HG03342 (cell line): ENCODE measurements around the gene PGM3.

Experiments used
- ATAC-seq: cut with Tn5 transposase; IDR thresholded peaks from one replicate; pipeline ENCODE4 v1.9.1; 2021; ENCODE audit warnings: mild to moderate bottlenecking, moderate library complexity; ENCODE audit not compliant: unreplicated experiment

The PGM3 gene

DNA sequence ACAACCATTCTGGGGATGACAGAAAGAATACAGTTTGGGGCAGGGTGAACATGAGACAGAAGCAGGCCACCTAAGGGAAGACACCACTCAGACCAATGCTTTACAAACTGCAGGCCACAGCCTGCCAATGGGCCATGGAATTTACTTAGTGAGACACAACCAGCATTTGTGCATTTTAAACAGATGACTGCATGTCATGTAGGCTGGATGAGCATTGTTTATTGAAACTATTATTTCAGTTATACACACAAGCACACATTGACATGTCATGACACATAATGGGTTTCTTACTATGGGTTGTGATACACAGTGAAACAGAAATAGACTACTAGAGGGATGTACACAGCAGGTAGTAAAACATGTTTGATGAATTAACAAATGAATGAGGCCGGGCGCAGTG is 8.0 kb downstream of the PGM3 start:
- ATAC-seq = no peak

DNA sequence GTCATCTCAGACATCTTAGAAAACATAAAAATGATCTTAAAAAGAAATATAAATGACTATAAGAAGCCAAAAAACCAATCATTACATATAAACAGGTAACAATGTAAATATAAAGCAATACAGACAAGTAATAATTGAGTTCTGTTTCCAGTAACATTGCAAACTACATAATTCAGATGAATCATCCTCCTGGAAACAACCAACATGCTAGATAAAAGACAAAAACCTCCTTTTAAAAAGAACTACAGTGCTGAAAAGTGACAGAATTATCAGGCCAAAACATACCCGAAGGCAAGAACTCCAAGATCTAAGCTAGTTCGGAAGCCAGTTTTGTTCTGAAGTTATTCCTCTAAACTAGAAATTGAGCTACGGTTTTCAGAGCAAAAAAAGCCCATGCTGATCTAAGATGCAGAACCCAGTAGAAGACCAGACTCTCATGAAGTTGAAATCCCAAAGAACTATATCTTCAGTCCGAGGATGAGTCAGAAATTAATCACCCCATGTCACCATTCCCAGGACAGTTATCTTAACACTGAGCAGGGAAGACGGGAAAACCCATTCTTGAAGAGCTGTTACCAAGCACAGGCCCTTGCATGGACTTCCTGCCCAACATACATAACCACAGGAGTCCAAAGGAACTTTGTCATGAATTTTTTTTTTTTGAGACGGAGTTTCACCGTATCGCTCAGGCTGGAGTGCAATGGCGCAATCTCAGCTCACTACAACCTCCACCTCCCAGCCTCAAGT is 9.8 kb downstream of the PGM3 start:
- no peak for ATAC-seq

DNA sequence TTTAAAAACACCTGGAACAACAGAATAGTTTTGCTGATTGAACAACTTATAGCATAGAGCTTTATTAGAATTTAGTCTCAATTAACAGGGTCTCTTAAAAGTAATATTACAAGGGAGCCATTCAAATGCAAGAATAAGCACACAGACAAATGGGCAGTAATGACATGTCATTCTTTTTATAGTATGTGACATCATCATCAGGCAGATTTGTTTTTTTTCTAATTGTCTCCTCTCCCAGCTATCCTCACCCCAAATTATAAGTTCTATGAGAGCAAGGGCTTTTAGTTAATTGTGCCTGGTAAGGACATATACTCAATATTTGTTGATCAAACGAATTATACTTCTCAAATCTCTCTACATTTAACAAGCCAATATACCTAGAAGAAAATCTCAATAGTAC is 11.0 kb downstream of the PGM3 start:
- no peak for ATAC-seq

DNA sequence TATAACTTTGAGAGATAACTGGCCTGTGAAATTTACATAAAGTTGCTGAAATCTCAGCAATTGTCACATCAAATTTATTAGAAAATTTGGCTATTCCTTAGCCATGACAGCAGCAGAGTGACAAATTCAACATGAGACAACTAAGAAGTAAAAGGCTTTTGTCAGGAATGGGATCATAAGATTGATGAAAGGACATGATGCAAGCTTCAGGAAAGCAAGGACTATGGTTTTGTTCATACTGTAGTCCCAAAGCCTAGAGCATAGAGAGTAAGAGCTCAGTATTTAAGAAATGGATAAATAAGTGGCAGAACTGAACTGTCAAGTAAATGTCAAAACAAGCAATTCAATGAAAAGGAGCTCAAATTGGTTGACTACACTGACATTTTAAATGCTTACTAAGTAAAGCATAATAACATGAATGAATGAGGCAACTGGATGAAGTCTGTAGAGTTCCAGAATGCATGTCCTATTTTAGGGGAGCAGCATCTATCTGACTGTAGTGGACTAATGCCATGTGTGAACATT is 12.6 kb downstream of the PGM3 start:
- no peak for ATAC-seq

DNA sequence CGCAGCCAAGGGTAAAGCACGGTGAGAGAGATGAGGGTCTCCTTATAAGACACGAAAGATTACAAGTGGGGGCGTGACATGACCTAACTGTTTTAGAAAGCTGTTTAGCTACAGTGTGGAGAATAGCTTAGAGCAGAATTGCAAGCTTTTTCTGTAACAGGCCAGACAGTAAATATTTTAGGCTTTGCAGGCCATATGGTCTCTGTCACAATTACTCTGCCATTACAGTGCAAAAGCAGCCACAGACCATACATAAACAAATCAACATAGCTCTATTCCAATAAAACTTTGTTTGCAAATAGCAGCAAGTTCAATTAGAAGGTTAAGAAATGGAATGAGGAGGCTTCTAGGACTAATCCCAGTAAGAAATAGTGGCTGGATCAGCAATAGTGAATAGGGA is 16.8 kb downstream of the PGM3 start:
- no peak for ATAC-seq

DNA sequence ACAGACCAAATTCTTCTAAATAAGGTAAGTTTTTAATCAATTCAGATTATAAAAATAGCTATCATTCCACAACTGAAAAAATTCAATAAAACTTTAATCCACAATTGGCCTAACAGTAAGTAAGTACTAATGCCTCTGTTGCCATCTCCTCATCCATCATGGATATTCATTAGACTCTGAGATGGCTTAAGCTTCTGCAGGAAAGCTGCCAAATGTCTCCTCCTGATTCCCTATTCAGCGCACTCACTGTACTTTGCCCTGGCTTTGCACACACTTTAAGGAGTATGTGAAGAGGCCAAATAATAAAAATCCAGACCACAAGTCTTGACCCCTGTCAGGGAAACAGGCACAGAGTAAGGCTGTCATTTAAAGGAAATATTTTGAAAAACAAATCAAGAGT is 23.6 kb downstream of the PGM3 start:
- ATAC-seq = no peak

DNA sequence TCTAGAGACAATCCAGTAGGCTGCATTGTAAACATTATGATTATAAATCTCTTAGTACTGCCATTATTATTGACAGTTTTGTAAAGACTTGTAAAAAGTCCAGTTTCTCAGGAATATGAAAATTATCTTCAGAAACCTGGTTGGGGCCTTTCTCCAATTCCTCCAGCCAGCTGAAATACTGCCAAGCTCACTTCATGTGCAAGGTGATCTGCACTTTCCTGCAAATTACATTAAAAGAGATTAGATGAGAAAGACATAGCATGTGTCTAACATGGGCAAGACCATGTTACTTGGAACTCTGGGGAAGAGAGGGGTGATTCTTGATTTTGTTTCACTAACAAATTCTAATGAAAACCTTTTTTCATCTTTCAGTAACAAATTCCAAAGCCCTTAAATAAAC is 24.0 kb downstream of the PGM3 start:
- ATAC-seq = no peak

DNA sequence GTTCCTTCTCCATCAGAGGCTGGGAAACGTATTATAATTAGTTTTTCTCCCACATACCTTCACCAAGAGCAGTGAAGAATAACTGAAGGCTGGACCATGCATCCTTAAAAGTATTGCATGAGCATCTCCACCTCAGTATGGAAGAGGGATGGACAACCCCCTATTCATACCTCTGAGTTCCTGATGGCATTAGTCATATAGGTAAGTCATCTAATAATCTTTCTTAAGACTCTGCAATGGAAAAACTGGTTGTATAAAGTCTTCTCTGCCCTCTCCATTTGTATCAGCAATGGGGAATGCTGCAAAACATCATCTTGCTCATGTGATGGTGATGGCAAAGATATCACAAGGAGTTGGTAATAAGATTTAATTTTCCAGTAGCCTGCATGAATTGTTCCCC is 24.5 kb downstream of the PGM3 start:
- ATAC-seq = no peak

DNA sequence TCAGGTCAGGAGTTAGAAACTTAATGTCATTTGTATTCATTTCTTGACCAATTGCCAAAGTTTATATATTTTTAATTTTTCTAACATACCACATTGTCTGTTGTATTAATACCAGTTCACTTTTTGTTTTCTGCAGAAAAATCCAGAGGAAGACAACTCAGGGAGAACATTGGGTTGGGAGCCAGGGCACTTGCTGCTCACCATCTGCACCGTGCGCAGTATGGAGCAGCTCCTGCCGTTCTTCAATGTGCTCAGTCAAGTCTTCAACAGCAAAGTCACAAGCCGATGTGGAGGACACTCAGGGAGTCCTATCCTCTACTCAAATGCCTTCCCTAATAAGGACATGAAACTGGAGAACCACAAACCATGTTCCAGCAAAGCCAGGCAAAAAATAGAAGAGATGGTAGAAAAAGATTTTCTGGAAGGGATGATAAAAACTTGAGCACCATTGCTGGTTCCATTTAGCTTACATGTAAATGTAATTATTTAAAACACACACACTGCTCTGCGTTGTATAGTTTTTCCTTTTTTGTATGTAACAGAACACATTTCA is 25.3 kb downstream of the PGM3 start:
- no peak for ATAC-seq

DNA sequence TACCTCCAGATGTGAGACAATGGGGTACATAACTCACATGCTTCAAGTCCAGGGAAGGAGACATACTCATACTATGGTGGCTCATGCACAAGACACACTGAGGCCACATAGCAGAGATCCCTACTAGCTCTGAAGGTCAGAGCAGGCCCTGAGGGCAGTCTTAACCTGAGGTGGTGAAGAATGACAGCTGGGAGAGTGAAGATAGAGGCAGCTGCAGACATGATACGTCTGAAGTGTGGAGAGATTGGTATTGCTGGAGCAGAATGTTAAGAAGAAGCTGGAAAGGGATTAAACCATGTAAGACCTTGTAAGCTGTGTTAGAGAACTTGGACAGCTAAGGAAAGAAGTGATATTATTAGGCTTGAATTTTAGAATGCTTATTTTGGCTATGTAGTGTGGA is 32.9 kb downstream of the PGM3 start:
- ATAC-seq = no peak

DNA sequence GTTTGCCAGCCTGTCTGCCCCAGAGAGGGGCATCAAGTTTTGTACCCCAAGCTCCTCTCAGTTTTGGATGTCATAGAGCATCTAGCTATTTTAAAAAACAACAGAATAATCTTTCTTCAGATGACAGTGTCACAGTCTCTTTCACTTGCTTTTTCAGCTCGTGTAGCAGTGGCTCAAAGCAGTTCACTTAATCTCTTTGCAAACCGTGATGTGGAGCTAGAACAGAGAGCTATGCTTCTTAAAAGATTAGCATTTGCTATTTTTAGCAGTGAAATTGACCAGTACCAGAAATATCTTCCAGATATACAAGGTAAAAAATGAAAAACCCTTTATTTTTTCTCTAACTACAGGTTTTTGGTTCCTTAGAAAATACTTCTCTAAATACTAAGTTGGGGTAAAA is 37.3 kb downstream of the PGM3 start:
- no peak for ATAC-seq

DNA sequence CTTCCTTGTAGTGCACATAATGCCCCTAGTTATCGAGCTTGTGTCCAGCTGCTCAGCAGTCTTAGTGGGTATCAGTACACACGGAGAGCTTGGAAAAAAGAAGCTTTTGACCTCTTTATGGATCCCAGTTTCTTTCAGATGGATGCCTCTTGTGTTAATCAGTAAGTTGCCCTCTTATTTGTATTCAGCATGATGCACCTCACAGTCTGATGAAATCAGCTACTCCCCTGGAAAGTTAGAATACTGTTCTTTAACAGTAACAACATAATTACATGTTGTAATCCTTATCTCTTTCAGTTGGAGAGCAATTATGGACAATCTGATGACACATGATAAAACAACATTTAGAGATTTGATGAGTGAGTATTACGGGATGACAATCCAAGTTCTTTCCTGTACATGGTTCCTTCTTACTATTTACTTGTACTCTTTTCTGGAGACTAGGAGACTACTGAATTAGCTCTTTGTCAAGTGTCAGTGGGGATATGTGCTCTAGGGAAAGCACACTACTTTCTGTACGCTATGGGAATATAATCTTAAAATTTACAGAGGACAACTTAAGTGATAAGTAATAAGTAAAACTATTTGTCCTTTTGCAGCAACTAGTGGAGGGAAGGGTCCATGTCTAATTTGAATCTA is 39.1 kb downstream of the PGM3 start:
- ATAC-seq = no peak

DNA sequence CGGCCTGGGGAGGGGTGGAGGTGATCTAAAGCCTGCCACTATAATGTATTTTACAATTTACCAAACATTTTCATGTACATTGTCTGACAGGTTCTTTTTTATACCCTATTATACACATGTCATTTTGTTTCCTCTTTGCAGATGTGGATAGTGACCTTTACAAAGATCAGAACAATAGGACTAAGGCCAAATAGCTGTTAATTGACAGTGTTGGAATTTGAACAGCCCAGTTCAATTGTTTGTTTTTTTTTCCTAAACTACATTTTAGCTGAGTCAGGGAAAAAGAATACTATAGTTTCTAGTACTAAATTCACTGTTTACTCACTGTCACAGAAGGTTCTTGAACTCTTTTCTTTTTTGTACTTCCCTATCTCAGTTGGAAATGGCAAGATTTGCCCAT is 40.2 kb downstream of the PGM3 start:
- no peak for ATAC-seq

DNA sequence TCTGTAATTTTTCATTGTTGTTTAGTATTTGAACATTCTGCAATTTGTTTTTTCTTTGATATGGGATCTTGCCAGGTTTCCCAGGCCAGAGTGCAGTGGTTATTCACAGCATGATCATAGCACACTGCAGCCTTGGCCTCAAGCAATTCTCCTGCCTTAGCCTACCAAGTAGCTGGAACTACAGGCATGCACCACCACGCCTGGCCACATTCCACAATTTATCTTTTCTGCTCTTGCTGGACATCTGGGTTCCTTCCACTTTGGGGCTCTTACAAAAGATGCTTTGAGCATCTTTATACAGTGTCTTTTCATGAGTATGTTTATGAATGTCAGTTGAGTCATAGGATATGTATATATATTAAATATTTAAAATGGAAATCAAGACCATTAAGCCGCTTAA is 42.0 kb downstream of the PGM3 start:
- no peak for ATAC-seq

DNA sequence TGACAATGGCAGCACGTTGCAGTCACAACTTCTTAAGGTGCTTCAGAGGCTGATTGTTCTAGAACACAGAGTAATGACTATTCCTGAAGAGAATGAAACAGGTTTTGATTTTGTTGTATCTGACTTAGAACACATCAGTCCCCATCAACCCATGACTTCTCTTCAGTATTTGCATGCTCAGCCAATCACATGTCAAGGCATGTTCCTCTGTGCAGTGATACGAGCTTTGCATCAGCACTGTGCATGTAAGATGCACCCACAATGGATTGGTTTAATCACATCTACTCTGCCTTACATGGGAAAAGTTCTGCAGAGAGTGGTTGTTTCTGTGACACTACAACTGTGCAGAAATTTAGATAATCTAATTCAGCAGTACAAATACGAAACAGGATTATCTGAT is 54.3 kb downstream of the PGM3 start:
- ATAC-seq = no peak

DNA sequence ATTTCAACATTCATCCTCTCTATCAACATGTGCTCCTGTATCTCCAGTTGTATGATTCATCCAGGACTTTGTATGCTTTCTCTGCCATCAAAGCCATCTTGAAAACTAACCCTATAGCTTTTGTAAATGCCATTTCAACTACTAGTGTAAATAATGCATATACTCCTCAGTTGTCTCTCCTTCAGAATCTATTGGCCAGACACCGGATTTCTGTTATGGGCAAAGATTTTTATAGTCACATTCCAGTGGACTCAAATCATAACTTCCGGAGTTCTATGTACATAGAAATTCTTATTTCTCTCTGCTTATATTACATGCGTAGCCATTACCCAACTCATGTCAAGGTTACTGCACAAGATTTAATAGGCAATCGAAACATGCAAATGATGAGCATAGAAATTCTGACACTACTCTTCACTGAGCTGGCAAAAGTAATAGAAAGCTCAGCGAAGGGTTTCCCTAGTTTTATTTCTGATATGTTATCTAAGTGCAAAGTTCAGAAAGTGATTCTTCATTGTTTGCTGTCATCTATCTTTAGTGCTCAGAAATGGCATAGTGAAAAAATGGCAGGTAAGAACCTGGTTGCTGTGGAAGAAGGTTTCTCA is 54.8 kb downstream of the PGM3 start:
- no peak for ATAC-seq

DNA sequence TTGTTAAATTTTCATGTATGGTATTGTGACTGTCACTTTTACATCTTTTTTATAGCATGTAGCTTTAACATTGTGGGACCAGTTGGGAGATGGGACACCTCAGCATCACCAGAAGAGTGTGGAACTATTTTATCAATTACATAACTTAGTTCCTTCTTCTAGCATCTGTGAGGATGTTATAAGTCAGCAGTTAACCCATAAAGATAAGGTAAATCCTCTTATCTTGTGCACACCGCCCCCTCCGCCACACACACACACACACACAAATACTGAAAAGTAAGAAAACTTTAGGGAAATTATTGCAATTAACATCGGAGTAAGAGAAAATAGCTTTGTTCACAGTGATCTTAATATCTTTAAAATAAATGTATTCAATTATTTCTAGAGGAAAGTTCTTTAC is 60.9 kb downstream of the PGM3 start:
- ATAC-seq = no peak

DNA sequence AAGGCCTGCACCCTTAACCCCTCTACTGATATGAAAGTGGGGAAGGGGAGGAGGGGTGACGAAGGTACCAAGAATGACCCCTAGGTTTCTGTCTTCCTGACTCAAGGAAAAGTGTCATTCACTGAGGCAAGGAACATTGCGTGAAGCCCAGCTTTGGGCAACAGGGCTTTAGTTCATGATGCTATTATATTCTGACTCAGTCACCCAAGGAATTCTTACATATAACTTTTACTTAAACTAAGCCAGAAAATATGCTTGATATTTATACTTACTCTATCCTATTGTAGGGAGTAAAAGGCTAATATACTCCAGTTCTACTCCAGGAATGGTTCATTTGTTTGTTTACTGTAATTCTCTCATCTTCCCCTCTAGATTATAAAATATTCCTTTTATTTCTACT is 65.1 kb downstream of the PGM3 start:
- no peak for ATAC-seq

DNA sequence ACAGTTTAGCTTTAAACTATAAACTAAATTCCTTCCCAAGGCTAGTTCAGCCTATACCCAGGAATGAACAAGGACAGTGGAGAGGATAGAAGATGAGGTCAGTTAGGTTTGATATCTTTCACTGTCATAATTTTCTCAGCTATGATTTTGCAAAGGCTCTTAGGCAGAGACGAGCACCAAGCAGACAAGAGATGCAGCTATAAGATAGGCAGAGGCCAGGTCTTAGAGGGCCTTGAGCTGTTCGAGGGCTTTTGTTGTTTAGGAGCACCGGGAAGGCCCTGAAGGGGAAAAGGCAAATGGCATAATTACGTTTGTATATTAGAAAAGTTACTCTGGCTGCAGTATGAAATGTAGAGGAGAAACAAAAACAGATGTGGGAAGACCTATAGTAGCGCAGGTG is 65.8 kb downstream of the PGM3 start:
- no peak for ATAC-seq

DNA sequence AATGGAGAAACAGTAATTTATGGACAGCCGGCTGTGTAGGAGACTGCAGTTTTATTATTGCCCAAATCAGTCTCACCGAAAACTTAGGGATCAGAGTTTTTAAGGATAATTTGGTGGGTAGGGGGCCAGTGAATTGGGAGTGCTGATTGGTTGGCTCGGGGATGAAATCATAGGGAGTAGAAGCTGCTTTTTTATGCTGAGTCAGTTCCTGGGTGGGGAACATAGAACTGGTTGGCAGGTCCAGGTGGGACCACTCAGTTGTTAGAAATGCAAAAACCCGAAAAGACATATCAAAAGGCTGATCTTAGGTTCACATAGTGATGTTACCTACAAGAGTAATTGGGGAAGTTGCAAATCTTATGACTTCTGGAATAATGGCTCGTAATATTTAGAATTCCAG is 66.3 kb downstream of the PGM3 start:
- no peak for ATAC-seq

DNA sequence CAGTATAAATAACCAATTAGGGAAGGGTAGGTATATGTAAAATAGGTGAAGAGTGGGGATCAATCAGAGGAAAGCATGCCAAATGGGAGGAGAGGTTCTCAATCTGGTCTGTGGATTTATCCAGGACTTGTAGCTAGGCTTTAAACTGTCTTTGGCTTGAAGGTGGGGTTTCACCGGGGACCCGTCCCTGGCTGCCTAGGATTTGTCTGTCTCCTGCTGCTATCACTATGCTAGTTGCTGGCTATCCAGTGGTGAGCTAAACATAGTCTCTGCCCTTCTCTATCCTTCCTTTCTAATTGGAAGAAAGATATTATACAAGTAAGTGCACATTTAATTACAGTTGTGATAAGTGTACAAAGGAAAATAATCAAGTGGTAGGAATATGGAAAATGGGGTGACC is 66.8 kb downstream of the PGM3 start:
- ATAC-seq = no peak

DNA sequence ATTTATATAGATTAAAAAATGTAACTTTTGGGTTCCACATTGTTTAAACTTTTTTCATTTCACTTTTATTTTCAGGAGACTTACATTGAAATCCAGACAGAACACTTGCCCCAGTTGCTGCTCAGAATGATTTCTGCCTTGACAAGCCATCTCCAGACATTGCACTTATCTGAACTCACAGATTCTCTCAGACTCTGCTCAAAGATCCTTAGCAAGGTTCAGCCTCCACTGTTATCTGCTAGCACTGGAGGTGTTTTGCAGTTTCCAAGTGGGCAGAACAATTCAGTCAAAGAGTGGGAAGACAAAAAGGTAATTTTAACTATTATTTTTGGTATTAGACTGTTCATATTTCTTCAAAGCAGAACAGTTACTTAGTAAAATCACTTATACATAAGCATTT is 67.6 kb downstream of the PGM3 start:
- ATAC-seq = no peak
